Activated T-cell treated with anti-CD3 and anti-CD28 coated beads, Interleukin-2, amount 50 U/mL, for 72 hours (primary cell): Measurements from ENCODE around the gene ANKRD50. TPM values are rescaled to one million over a fixed set of nuclear protein-coding genes. Genes with fewer than 3 reads are reported as not detected.
A peak's percentile ranks its signal among the peaks of the same experiment; 100 is the strongest.

ENCODE experiments used
- ATAC-seq, 2 donors: fragments of 150-1000 bp; cut with Tn5 transposase; replicated peaks in 1 of 2; 2 replicates each; pipeline ENCODE4 v1.10.0; 2021; ENCODE audit warnings: moderate library complexity in 2 of 2, mild to moderate bottlenecking in 1 of 2
- DNase-seq, 2 donors: peaks; one replicate each; pipeline ENCODE4 v3.0.0; 2021 to 2022; ENCODE audit warnings: mixed read lengths in 1 of 2
- H3K27ac Mint-ChIP-seq: one replicate; pipeline ENCODE4 v1.8.0; 2022; ENCODE audit warnings: mild to moderate bottlenecking, moderate library complexity, mixed read lengths
- H3K27me3 Mint-ChIP-seq: one replicate; pipeline ENCODE4 v1.8.0; 2022; ENCODE audit warnings: low read depth, mixed read lengths
- H3K36me3 Mint-ChIP-seq, 2 donors: one replicate each; pipeline ENCODE4 v1.8.0; 2022; ENCODE audit warnings: mixed read lengths in 2 of 2, mild to moderate bottlenecking in 1 of 2; ENCODE audit not compliant: insufficient read depth in 2 of 2
- H3K4me1 Mint-ChIP-seq: one replicate; pipeline ENCODE4 v1.8.0; 2022; ENCODE audit warnings: low read depth, mixed read lengths
- H3K4me3 Mint-ChIP-seq, 2 donors: one replicate each; pipeline ENCODE4 v1.8.0; 2022; ENCODE audit warnings: mild to moderate bottlenecking in 2 of 2, mixed read lengths in 2 of 2, moderate library complexity in 2 of 2
- H3K9me3 Mint-ChIP-seq, 2 donors: one replicate each; pipeline ENCODE4 v1.8.0; 2022; ENCODE audit warnings: mixed read lengths in 2 of 2
- total RNA-seq, 2 donors: library from RNA; stranded (reverse); gene quantifications; one replicate each; pipeline ENCODE4 v1.2.3, GENCODE V29; 2022

Gene ANKRD50
- 1 to 10 TPM in 1 of 2 donors, under 1 TPM in 1; 0.76 to 1.0 TPM for total RNA-seq

GRCh38 chr4:124712372-124713184 is at the start of gene ANKRD50:
Gene ANKRD50 (minus strand): TSS chr4:124712732. CDS start chr4:124710511, 2,221 bp downstream.
- H3K9me3 Mint-ChIP-seq = no peaks in the 10 kb centered on the region
- peak; percentile 82 to 83 for ATAC-seq
- peak within 1 kb of the TSS; percentile 31 for H3K27ac Mint-ChIP-seq
- H3K4me3 Mint-ChIP-seq = peak within 1 kb of the TSS; percentile 88 to 89
- H3K4me1 Mint-ChIP-seq = peaks cover 16% of the 10 kb centered on the region
- peak; percentile 69 to 77 for DNase-seq
- H3K27me3 Mint-ChIP-seq = no peaks in the 10 kb centered on the region
- no peaks in the 10 kb centered on the region for H3K36me3 Mint-ChIP-seq

- Mint-ChIP-seq H3K36me3 (no peaks in the 10 kb centered on the region), H3K9me3 (no peaks in the 10 kb centered on the region), H3K27ac (no peak overlapping the region), H3K27me3 (no peaks in the 10 kb centered on the region), H3K4me1 (no peaks in the 10 kb centered on the region), H3K4me3 (no peak overlapping the region)
- DNase-seq (no peak), ATAC-seq (no peak)
Measured at GRCh38 chr4:124757126-124757525, 44.6 kb upstream of the ANKRD50 start.

- no peak overlapping the region for H3K27ac Mint-ChIP-seq
Measured at GRCh38 chr4:124754681-124755080, 42.1 kb upstream of the ANKRD50 start.

DNA sequence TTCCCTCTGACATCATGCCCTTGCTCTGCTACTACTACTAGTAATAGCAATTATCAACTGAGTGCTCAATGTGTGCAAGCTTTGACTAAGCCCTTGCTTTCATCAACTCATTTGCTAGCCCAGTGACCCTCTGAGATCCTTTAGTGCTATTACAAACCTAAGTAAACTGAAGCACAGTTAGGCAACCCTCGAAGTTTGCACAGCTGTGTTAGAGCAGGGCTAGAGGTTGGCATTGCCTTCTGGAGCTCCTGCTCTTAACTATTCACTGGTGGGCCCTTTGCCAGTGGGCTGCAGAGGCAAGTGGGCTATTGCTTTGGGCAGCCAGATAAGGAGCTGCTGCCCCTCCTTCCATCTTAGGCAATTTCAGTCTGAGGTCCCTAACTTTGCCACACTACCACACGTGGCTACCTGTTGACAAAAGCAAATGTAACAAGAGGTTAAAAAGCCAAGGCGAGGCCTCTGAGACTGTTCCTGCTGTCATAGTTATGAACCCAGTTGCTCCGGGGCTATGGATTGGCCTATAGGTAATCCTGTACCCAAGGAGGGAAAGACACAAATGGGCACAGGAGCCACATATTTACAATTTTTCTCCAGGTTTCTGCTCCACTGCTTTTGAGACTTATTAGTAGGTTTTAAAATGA is 41.5 kb upstream of the ANKRD50 start:
- Mint-ChIP-seq H3K36me3 (no peaks in the 10 kb centered on the region), H3K4me3 (no peak overlapping the region), H3K27me3 (no peaks in the 10 kb centered on the region), H3K27ac (no peak overlapping the region), H3K4me1 (no peaks in the 10 kb centered on the region), H3K9me3 (no peaks in the 10 kb centered on the region)
- DNase-seq = no peak
- ATAC-seq = no peak

More at GRCh38 chr4:124754681-124755080, 42.1 kb upstream of the ANKRD50 start:
- Mint-ChIP-seq H3K4me3 (no peak overlapping the region), H3K4me1 (no peaks in the 10 kb centered on the region), H3K9me3 (no peaks in the 10 kb centered on the region), H3K36me3 (no peaks in the 10 kb centered on the region), H3K27me3 (no peaks in the 10 kb centered on the region)
- ATAC-seq (no peak), DNase-seq (no peak)

- DNase-seq = no peak
- Mint-ChIP-seq H3K27me3 (no peaks in the 10 kb centered on the region), H3K4me1 (no peaks in the 10 kb centered on the region), H3K4me3 (no peak overlapping the region), H3K27ac (no peak overlapping the region), H3K9me3 (no peaks in the 10 kb centered on the region), H3K36me3 (no peaks in the 10 kb centered on the region)
- ATAC-seq = no peak
Measured at GRCh38 chr4:124749421-124749820, 36.9 kb upstream of the ANKRD50 start.

GRCh38 chr4:124748965-124749364 is 36.4 kb upstream of the ANKRD50 start:
- ATAC-seq (no peak), DNase-seq (no peak)
- H3K36me3 Mint-ChIP-seq = no peaks in the 10 kb centered on the region
- no peak overlapping the region for H3K4me3 Mint-ChIP-seq
- no peaks in the 10 kb centered on the region for H3K9me3 Mint-ChIP-seq
- H3K4me1 Mint-ChIP-seq = no peaks in the 10 kb centered on the region
- H3K27me3 Mint-ChIP-seq = no peaks in the 10 kb centered on the region
- no peak overlapping the region for H3K27ac Mint-ChIP-seq

GRCh38 chr4:124745985-124746801 is 33.7 kb upstream of the ANKRD50 start:
- Mint-ChIP-seq H3K27me3 (no peaks in the 10 kb centered on the region), H3K9me3 (no peaks in the 10 kb centered on the region), H3K27ac (no peak overlapping the region), H3K4me1 (no peaks in the 10 kb centered on the region), H3K4me3 (no peak overlapping the region), H3K36me3 (no peaks in the 10 kb centered on the region)
- no peak for DNase-seq
- no peak for ATAC-seq

DNA sequence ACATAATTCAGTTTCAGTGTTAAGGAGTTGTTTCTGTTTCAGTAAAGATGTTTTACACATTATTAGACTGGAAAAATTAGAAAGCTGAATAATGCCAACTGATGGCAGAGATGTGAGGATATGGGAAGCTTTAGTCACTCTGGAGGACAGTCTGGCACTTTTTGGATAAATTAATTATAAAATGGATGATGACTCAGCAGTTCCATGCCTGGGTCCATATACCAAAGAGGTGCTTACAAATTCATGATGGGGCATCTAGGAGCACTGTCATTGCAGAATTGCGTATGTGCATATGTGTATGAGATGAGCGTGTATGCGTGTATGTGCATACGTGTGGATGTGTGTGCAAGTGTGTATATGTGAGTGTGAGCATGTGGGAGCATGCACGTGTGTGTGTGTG is 31.2 kb upstream of the ANKRD50 start:
- H3K4me3 Mint-ChIP-seq = no peak overlapping the region
- no peaks in the 10 kb centered on the region for H3K9me3 Mint-ChIP-seq
- ATAC-seq (no peak), DNase-seq (no peak)
- H3K27ac Mint-ChIP-seq = no peak overlapping the region
- no peaks in the 10 kb centered on the region for H3K36me3 Mint-ChIP-seq
- H3K27me3 Mint-ChIP-seq = peaks cover 2% of the 10 kb centered on the region
- no peaks in the 10 kb centered on the region for H3K4me1 Mint-ChIP-seq

DNA sequence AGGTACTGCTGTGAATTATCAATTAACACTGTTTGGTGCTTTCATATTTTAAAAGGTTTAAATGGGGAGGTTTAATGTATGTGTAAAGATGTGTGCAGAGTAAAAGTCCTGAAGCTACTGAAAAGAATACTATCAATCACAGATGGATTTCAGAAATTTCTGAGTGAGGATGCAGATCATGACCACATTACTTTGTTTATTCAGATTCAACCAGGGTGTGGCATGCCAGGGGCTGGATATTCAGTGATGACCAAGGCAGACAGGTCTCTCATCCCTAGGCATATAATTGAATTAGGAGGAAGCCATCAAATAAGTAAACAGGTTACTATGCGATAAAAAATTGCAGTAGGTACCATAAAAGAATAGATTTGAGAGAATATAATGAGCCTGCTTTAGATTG is 28.0 kb upstream of the ANKRD50 start:
- no peaks in the 10 kb centered on the region for H3K9me3 Mint-ChIP-seq

DNA sequence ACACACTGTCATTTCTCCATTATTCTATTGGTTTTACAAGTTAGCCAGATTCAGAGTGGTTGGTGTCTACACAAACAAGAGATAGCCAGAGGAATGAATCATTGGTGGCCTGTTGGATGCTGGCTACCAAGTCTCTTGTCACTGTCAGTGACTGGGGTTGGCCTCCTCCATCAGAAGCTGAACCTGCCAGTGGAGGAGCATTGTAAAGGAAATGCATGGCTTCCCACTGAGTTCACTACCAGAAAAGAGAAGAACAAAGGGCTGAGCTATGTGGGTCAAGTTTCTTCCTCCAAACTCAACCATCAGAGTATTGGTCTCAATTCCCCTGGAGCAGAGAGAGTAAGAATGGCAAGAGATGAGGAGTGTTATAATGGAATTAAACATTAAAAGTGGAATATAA is 26.5 kb upstream of the ANKRD50 start:
- Mint-ChIP-seq H3K4me1 (no peaks in the 10 kb centered on the region), H3K27ac (no peak overlapping the region), H3K9me3 (no peaks in the 10 kb centered on the region), H3K4me3 (no peak overlapping the region), H3K36me3 (no peaks in the 10 kb centered on the region), H3K27me3 (peaks cover 7% of the 10 kb centered on the region)
- ATAC-seq (no peak), DNase-seq (no peak)

More for the DNA sequence above, 28.0 kb upstream of the ANKRD50 start:
- H3K4me3 Mint-ChIP-seq = no peak overlapping the region
- no peaks in the 10 kb centered on the region for H3K36me3 Mint-ChIP-seq
- peaks cover 7% of the 10 kb centered on the region for H3K27me3 Mint-ChIP-seq
- no peaks in the 10 kb centered on the region for H3K4me1 Mint-ChIP-seq
- ATAC-seq (no peak), DNase-seq (no peak)
- H3K27ac Mint-ChIP-seq = no peak overlapping the region

GRCh38 chr4:124737619-124738018 is 25.1 kb upstream of the ANKRD50 start:
- H3K27me3 Mint-ChIP-seq = peaks cover 7% of the 10 kb centered on the region
- H3K36me3 Mint-ChIP-seq = no peaks in the 10 kb centered on the region
- no peaks in the 10 kb centered on the region for H3K9me3 Mint-ChIP-seq
- H3K4me3 Mint-ChIP-seq = no peak overlapping the region
- H3K4me1 Mint-ChIP-seq = no peaks in the 10 kb centered on the region
- no peak overlapping the region for H3K27ac Mint-ChIP-seq
- no peak for DNase-seq
- no peak for ATAC-seq

DNA sequence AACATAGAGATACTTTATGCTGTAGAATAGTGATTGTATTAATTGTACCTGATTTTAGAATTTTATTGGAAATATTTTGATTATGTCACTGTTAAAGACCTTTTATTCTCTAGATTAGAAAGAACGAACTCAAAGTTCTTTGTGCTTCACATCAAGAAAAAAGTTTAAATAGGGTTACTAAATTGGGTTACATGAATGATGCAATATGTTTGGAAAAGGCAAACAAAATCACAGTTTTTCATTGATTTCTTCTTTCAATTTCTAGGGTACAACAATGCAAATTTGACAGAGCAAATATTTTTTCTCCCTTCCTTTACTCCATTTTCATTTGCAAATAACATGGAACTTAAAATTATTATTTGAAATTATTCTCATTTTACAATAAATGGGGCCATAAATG is 24.0 kb upstream of the ANKRD50 start:
- H3K4me3 Mint-ChIP-seq = no peak overlapping the region
- H3K9me3 Mint-ChIP-seq = no peaks in the 10 kb centered on the region
- no peak for DNase-seq
- H3K4me1 Mint-ChIP-seq = no peaks in the 10 kb centered on the region
- H3K27ac Mint-ChIP-seq = no peak overlapping the region
- ATAC-seq = no peak
- H3K36me3 Mint-ChIP-seq = no peaks in the 10 kb centered on the region
- H3K27me3 Mint-ChIP-seq = peaks cover 7% of the 10 kb centered on the region

- Mint-ChIP-seq H3K4me3 (no peak overlapping the region), H3K27ac (no peak overlapping the region), H3K9me3 (no peaks in the 10 kb centered on the region), H3K27me3 (no peaks in the 10 kb centered on the region), H3K36me3 (no peaks in the 10 kb centered on the region), H3K4me1 (no peaks in the 10 kb centered on the region)
- ATAC-seq (no peak), DNase-seq (no peak)
Measured at GRCh38 chr4:124727331-124727890, 14.9 kb upstream of the ANKRD50 start.
